NT2/D1 (cell line): ENCODE results near the gene SLC6A17.

Source experiments
- YY1 ChIP-seq: IDR thresholded peaks from 2 replicates; pipeline ENCODE4 v1.6.1; 2011; ENCODE audit not compliant: insufficient read length, insufficient read depth
- ZNF274 ChIP-seq: IDR thresholded peaks from 2 replicates; pipeline ENCODE4 v1.6.1; 2011; ENCODE audit warnings: mild to moderate bottlenecking, low read depth, low read length

DNA sequence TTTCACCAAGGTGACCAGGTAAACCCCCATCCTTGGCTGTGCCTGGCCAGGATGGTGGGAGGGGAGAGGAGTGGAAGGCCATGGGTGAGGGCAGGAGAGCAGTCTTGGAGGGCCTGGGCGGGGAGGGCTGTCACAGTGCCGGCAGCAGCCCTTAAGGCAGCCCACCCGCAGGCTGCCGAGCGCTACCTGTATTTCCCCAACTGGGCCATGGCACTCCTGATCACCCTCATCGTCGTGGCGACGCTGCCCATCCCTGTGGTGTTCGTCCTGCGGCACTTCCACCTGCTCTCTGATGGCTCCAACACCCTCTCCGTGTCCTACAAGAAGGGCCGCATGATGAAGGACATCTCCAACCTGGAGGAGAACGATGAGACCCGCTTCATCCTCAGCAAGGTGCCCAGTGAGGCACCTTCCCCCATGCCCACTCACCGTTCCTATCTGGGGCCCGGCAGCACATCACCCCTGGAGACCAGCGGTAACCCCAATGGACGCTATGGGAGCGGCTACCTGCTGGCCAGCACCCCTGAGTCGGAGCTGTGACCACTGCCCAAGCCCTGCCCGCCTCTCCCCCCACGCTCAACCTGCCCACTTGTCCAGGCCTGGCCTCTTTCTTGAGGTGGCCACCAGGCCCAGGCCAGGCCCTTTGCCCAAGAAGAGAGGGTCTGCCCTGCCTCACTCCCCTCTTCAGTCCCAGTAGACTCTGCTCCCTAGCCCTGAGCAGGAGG, 47.8 kb downstream of the SLC6A17 start:
- TF ChIP-seq ZNF274 (no peak), YY1 (no peak)
